Lower leg skin (tissue), 3 donors: ENCODE data around the gene CXXC1.

Source experiments
- POLR2A ChIP-seq, 2 donors: fragments of 450-650 bp; IDR thresholded peaks; one replicate each; pipeline ENCODE4 v1.6.1; 2016 to 2017; ENCODE audit warnings: antibody characterized with exemption in 2 of 2, mild to moderate bottlenecking in 1 of 2, moderate library complexity in 1 of 2
- TF ChIP-seq, protein P1 (sequence below), 3 donors: fragments of 450-650 bp; IDR thresholded peaks; one replicate each; pipeline ENCODE4 v1.5.1; 2016; ENCODE audit warnings: antibody characterized with exemption in 3 of 3, mild to moderate bottlenecking in 3 of 3, moderate library complexity in 2 of 3

DNA sequence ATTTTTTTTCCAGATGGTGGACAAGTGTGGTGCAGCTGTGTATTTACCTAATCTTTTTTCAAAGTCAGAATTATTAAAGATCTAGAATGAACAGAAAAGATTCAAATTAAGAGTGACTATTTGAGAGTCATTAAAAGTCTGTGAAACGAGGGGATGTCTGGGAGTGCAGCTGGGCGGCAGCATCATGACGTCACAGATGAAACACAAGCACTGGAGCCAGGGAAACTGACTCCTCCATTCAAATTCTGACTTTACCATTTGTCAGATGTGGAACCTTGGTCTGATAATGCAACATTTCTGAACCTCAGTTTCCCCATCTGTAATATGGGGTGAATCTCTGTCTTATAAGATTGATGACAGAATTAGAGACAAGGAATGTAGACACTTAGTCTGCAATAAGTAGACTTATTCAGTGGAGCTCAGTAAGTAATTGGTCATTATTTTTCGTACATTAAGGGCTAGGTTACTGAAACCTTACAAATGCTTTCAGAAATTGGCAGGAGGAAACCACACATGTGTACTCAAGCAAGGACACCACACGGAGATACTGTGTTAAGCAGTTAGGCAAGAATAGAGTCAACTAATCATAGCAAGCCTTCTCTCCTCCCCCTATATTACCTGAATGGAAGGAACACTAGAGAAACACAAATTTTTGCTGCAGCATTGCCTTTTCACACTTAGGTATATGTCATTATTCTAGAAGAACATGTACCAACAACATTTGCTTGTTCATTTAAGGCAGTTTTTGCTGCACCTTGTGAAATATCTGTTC lies 27.8 kb upstream of the CXXC1 start:
- TF ChIP-seq, protein P1, sequence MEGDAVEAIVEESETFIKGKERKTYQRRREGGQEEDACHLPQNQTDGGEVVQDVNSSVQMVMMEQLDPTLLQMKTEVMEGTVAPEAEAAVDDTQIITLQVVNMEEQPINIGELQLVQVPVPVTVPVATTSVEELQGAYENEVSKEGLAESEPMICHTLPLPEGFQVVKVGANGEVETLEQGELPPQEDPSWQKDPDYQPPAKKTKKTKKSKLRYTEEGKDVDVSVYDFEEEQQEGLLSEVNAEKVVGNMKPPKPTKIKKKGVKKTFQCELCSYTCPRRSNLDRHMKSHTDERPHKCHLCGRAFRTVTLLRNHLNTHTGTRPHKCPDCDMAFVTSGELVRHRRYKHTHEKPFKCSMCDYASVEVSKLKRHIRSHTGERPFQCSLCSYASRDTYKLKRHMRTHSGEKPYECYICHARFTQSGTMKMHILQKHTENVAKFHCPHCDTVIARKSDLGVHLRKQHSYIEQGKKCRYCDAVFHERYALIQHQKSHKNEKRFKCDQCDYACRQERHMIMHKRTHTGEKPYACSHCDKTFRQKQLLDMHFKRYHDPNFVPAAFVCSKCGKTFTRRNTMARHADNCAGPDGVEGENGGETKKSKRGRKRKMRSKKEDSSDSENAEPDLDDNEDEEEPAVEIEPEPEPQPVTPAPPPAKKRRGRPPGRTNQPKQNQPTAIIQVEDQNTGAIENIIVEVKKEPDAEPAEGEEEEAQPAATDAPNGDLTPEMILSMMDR (IDR thresholded peaks at IDR 0.05), result no peak
- no peak for TF ChIP-seq POLR2A (IDR thresholded peaks at IDR 0.05)
